M059J (cell line): ENCODE measurements around the gene WDR41. TPM values are rescaled to one million over a fixed set of nuclear protein-coding genes. Genes with fewer than 3 reads are reported as not detected.
"Not testable (repeated sequence)": the region's sequence is repeated elsewhere in the genome, so short reads cannot be mapped to it uniquely, and the experiment has no call there.

ENCODE experiments used
- DNase-seq: peaks from one replicate; pipeline ENCODE4 v3.0.0-alpha.2; 2012; ENCODE audit warnings: low read depth
- total RNA-seq: library from RNA; depleted of rRNA; stranded (reverse); fragments of >200 nt; shearing (Covaris generic); gene quantifications from 2 replicates; pipeline ENCODE4 v1.2.3, GENCODE V29; 2014; rRNA removed

The WDR41 gene, protein sequence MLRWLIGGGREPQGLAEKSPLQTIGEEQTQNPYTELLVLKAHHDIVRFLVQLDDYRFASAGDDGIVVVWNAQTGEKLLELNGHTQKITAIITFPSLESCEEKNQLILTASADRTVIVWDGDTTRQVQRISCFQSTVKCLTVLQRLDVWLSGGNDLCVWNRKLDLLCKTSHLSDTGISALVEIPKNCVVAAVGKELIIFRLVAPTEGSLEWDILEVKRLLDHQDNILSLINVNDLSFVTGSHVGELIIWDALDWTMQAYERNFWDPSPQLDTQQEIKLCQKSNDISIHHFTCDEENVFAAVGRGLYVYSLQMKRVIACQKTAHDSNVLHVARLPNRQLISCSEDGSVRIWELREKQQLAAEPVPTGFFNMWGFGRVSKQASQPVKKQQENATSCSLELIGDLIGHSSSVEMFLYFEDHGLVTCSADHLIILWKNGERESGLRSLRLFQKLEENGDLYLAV
- total RNA-seq: 38.4 and 65.0 TPM in 2 replicates

DNA sequence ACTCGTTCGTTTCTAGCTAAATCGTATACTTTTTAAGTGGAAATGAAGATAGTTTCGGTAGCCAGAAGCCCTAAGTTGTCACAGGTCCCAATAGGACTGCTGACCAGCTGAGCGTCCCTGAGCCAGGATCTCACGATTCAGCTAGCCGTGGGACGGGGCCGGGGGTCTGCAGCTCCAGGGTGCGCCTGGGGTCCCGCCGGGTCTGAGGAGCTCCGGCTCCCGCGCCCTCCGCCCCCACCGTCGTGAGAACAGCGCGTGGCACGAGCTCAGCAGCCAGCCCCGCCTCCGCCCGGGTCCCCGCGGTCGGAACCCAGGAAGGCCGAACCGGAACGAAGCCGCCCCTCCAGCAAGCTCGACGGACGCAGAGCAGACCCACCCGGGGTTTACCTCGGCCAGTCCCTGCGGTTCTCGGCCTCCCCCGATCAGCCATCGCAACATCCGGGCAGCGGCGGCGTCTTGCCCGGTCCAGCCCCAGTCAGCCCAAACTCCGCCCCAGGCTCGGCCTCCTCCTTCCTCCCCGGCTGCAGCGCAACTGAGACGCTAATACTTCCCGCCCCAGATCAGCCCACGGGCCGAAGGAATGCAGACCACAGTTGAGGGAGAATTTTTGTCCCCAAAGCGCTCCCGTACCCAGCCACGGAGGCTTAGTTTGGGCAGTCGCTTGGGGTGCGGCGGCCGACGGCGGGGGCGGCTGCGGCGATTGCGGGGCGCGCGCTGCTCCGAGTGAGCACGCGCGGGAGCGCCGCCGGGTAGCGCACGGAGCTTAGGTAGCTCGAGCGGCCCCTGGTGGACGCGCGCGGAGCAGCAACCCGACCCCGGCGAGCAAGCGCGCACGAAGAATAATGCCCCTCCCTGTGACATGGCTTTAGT lies at the start of gene WDR41:
WDR41 (minus strand) TSS at position 534 of the 870 bp plus-strand sequence; CDS start at position 438, 96 bp downstream.
- DNase-seq: peak; percentile 90

GRCh38 chr5:77531297-77531696 lies 39.2 kb upstream of the WDR41 start:
- DNase-seq: no peak

- peak; percentile 15 for DNase-seq
These were observed 26.2 kb upstream of the WDR41 start for GRCh38 chr5:77518304-77518703.

- DNase-seq: no peak
These were observed 22.3 kb upstream of the WDR41 start for GRCh38 chr5:77514457-77514856.

DNA sequence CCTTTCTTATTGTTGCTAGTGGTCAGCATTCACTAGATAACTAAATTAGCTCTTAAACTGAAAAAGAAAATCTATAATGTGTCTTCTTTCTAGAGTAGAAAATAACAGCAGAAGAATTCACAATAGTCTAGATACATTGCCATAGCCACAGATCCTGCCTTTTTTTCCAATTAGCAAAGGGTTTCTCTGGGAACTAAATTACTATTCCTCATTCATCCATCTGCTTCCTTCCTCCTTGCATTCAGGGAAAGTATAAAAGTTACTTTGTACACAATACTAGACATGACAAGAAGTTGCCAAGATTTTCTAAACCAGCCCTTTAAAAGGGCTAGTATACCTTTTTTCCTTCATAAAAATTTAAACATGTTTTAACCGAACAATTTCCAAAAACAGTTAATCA lies 21.2 kb upstream of the WDR41 start:
- DNase-seq: no peak

DNA sequence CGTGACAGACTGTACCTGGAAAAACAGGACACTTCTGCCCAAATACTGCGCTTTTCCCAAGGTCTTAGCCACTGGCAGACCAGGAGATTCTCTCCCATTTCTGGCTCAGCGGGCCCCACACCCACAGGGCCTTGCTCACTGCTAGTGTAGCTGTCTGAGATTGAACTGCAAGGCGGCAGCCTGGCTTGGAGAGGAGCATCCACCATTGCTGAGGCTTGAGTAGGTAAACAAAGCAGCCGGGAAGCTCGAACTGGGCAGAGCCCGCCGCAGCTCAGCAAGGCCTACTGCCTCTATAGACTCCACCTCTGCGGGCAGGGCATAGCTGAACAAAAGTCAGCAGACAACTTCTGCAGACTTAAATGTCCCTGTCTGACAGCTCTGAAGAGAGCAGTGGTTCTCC lies 9.0 kb upstream of the WDR41 start:
- not testable (repeated sequence) for DNase-seq

DNA sequence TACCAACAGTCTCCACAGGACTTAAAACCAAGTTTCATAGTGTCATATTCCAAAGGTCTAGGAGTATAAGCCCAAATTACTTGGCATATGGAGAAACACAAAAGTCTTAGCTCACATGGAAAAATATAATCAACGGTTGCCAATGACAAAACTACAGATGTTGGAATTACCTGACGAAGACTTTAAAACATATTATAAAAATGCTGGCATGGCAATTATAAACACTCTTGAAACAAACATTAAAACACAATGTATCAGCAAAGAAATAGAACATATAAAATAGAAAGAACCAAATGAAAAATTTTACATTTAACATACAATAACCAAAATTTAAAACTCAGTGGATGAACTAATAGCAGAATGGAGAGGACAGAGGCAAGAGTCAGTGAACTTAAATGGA lies 7.9 kb upstream of the WDR41 start:
- DNase-seq: no peak

GRCh38 chr5:77499441-77499840 lies 7.3 kb upstream of the WDR41 start:
- no peak for DNase-seq

- DNase-seq: no peak
These were observed 6.8 kb upstream of the WDR41 start for GRCh38 chr5:77498952-77499351.

DNA sequence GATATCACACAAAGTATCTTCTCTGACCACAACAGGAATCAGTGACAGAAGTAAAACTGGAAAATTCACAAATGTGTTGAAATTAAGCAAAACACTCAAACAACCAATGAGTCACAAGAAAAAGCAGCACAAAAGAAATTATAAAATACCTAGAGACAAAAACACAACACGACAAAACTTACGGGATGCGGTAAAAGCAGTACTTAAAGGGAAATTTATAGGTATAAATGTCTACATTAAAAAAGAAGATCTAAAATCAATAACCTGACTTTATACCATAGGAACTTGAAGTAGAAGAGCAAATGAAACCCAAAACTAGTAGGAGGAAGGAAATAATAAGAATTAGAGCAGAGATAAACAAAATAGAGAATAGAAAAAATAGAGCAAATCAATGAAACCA lies 2.8 kb upstream of the WDR41 start:
- DNase-seq: no peak

DNA sequence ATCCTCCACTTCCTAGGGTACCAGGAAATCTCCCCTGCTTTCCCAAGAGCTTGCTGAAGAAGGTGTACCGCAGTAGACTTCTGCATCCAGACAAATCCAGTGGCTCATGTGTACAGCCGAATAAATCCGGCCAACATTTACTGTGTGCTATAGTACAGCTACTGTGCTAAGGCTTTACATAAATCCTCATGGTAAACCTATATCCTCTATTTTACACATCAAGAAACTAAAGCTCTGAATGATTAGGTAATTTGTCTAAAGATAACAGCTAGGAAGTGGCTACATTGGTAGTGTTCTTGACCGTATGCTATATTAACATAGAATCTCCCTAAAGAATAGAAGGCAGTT lies 511 bp upstream of the WDR41 start:
- no peak for DNase-seq

- DNase-seq: peak; percentile 16
These were observed 1.3 kb downstream of the WDR41 start for GRCh38 chr5:77490741-77491344.

DNA sequence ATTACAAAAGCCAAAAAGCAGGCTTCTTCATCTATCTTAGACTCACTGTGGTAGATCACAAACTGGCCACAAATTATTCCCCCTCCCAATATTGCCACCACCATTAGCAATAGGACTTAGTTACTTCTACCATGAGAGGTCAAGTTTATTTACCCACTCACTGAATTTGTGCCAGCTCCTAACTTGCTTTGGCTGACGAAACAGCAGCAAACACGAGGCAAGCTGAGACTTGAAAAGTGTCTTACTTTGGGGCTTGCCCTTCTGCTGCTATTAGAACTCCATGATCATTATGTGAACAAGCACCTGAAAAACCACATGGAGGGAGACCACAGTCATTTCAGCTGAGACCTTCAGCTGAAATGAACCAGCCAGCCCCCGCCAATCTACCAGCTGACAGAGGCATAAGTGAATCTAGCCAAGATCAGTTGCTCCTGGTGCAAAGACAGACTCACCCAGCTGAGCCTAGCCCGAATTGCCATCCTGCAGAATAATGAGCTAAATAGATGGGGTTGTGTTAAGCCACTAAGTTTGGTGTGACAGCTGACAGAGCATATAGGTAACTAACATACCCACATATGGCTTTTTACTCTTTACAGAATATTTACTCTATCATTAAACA lies 5.7 kb downstream of the WDR41 start:
- DNase-seq: no peak

GRCh38 chr5:77483682-77484081 lies 8.4 kb downstream of the WDR41 start:
- no peak for DNase-seq

GRCh38 chr5:77475041-77475440 lies 17.1 kb downstream of the WDR41 start:
- not testable (repeated sequence) for DNase-seq

- not testable (repeated sequence) for DNase-seq
These were observed 23.2 kb downstream of the WDR41 start for GRCh38 chr5:77468875-77469274.

- no peak for DNase-seq
These were observed 28.2 kb downstream of the WDR41 start for GRCh38 chr5:77463905-77464304.

GRCh38 chr5:77461287-77461686 lies 30.8 kb downstream of the WDR41 start:
- DNase-seq: no peak

- DNase-seq: no peak
These were observed 38.0 kb downstream of the WDR41 start for GRCh38 chr5:77454123-77454522.

DNA sequence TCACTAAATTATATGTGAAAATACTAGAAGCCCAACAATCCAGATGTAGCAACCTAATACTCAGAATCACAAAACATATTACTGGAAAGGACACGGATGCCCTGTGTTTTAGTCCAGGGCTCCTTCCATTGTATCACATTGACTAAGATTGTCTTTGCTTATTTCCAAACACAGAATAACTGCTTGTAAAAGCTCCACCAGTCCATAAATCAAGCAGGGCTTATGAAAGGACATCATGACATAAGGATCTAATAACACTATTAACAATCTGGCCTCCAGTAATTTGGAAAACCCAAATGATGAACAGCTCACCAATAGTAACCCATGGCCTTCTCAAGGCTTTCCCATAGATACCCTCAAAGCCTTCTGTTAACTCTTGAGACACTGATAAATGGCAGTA lies 39.8 kb downstream of the WDR41 start:
- no peak for DNase-seq

- no peak for DNase-seq
These were observed 42.1 kb downstream of the WDR41 start for GRCh38 chr5:77449981-77450380.

- DNase-seq: no peak
These were observed 42.8 kb downstream of the WDR41 start for GRCh38 chr5:77449277-77449676.
